Colonic mucosa (tissue), 4 donors: ENCODE data around the gene EFHC1. TPM values are rescaled to one million over a fixed set of nuclear protein-coding genes. Genes with fewer than 3 reads are reported as not detected.

Experiments
- DNase-seq: peaks from one replicate; pipeline ENCODE4 v3.0.0-alpha.2; 2020
- H3K27ac ChIP-seq: fragments of 200-600 bp; one replicate; pipeline ENCODE4 v1.8.0; 2021
- H3K27me3 ChIP-seq: fragments of 200-600 bp; one replicate; pipeline ENCODE4 v1.8.0; 2021
- H3K36me3 ChIP-seq: fragments of 200-600 bp; one replicate; pipeline ENCODE4 v1.8.0; 2021
- H3K4me1 ChIP-seq: fragments of 200-600 bp; one replicate; pipeline ENCODE4 v1.8.0; 2021; ENCODE audit warnings: mild to moderate bottlenecking
- H3K4me3 ChIP-seq: fragments of 200-600 bp; one replicate; pipeline ENCODE4 v1.8.0; 2021
- H3K9ac ChIP-seq, 2 donors: one replicate each; pipeline ENCODE4 v1.7.0; 2013; ENCODE audit warnings: control low read depth in 2 of 2, low read depth in 2 of 2, low read length in 2 of 2
- H3K9me3 ChIP-seq: fragments of 200-600 bp; one replicate; pipeline ENCODE4 v1.8.0; 2021
- intact Hi-C: fragments of 100-400 bp; cut with DNase I; formaldehyde crosslinking; loops from one replicate; pipeline ENCODE4 v1.14.1; 2022
- total RNA-seq, 2 donors: library from RNA; stranded (reverse); fragmentation: NEBNext Ultra II Directional in 1 of 2; extraction: Animal tissue kit (Norgen Biotek cat#: 25700) in 1 of 2; gene quantifications; one replicate each; pipeline ENCODE4 v1.2.1, GENCODE V29; 2021
- TF ChIP-seq, protein P1 (sequence below): fragments of 200-600 bp; IDR thresholded peaks from one replicate; pipeline ENCODE4 v1.8.0; 2022; ENCODE audit warnings: antibody characterized with exemption, mild to moderate bottlenecking
- donor health status: healthy.
- donor health status: DM: no; HTN: no; CAD: no.
- donor health status: DM: no; HTN: no; CAD: no.

The EFHC1 gene
- total RNA-seq, 2 donors from 2014 or later = 6.2 to 9.5 TPM

GRCh38 chr6:52392944-52393343 lies 27.2 kb upstream of the EFHC1 start:
- intact Hi-C loops = no loop called here
- no peaks in the 10 kb centered on the region for H3K9me3 ChIP-seq
- no peaks in the 10 kb centered on the region for H3K27me3 ChIP-seq
- no peaks in the 10 kb centered on the region for H3K36me3 ChIP-seq
- no peak overlapping the region for H3K27ac ChIP-seq
- H3K4me1 ChIP-seq = peaks cover 7% of the 10 kb centered on the region
- H3K9ac ChIP-seq = no peak overlapping the region
- TF ChIP-seq, protein P1, sequence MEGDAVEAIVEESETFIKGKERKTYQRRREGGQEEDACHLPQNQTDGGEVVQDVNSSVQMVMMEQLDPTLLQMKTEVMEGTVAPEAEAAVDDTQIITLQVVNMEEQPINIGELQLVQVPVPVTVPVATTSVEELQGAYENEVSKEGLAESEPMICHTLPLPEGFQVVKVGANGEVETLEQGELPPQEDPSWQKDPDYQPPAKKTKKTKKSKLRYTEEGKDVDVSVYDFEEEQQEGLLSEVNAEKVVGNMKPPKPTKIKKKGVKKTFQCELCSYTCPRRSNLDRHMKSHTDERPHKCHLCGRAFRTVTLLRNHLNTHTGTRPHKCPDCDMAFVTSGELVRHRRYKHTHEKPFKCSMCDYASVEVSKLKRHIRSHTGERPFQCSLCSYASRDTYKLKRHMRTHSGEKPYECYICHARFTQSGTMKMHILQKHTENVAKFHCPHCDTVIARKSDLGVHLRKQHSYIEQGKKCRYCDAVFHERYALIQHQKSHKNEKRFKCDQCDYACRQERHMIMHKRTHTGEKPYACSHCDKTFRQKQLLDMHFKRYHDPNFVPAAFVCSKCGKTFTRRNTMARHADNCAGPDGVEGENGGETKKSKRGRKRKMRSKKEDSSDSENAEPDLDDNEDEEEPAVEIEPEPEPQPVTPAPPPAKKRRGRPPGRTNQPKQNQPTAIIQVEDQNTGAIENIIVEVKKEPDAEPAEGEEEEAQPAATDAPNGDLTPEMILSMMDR = no peak
- H3K4me3 ChIP-seq = no peak overlapping the region
- DNase-seq = no peak

GRCh38 chr6:52393780-52394179 lies 26.4 kb upstream of the EFHC1 start:
- TF ChIP-seq, protein P1 = no peak
- H3K4me3 ChIP-seq = no peak overlapping the region
- no peak overlapping the region for H3K9ac ChIP-seq
- H3K27me3 ChIP-seq = no peaks in the 10 kb centered on the region
- intact Hi-C loops = no loop called here
- H3K36me3 ChIP-seq = no peaks in the 10 kb centered on the region
- H3K4me1 ChIP-seq = peaks cover 2% of the 10 kb centered on the region
- H3K9me3 ChIP-seq = no peaks in the 10 kb centered on the region
- no peak for DNase-seq
- no peak overlapping the region for H3K27ac ChIP-seq

GRCh38 chr6:52394251-52394666 lies 25.9 kb upstream of the EFHC1 start:
- intact Hi-C loops = no loop called here
- no peak for DNase-seq
- Histone ChIP-seq H3K4me3 (no peak overlapping the region), H3K4me1 (no peaks in the 10 kb centered on the region), H3K36me3 (no peaks in the 10 kb centered on the region), H3K9ac (no peak overlapping the region), H3K27me3 (no peaks in the 10 kb centered on the region), H3K9me3 (no peaks in the 10 kb centered on the region), H3K27ac (no peak overlapping the region)
- TF ChIP-seq, protein P1 = no peak

DNA sequence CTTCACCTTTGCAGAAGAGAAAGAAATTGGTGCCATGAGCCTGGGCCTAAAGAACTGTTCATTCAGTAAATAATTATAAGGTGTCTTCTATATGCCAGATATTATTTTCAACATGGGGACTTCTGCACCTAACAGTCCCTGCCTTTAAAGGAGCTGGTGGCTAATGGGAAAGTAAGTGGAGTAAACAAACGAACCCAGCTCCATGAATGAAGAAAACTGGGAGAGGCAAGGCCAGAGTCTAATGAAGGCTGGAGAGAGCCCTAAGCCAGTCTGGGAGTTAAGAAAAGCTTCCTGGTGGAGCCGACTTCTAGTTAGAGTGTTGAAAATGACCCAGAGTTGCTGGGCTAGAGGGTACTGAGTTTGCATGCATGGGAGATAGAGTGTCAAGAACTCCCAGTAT lies 24.2 kb upstream of the EFHC1 start:
- Histone ChIP-seq H3K9ac (no peak overlapping the region), H3K27me3 (no peaks in the 10 kb centered on the region), H3K36me3 (no peaks in the 10 kb centered on the region), H3K4me3 (no peak overlapping the region), H3K4me1 (no peaks in the 10 kb centered on the region), H3K27ac (no peak overlapping the region), H3K9me3 (no peaks in the 10 kb centered on the region)
- TF ChIP-seq, protein P1 = no peak
- intact Hi-C loops = loop anchor here (5.0 kb wide), 1 partner anchor 109 kb away; no protein-coding TSS in a partner anchor
- DNase-seq = no peak

- Histone ChIP-seq H3K27me3 (no peaks in the 10 kb centered on the region), H3K4me1 (no peaks in the 10 kb centered on the region), H3K27ac (peak overlapping the region; percentile 11), H3K4me3 (no peak overlapping the region), H3K9ac (peak overlapping the region in 1 of 2 donors; percentile 42), H3K9me3 (no peaks in the 10 kb centered on the region), H3K36me3 (no peaks in the 10 kb centered on the region)
- peak; percentile 60 for DNase-seq
- intact Hi-C loops = loop anchor here (5.0 to 10.0 kb wide), 2 partner anchors 112 to 235 kb away; no protein-coding TSS in a partner anchor
- TF ChIP-seq, protein P1 = peak; percentile 78
Measured at GRCh38 chr6:52399511-52400312, 20.4 kb upstream of the EFHC1 start.
